NT2/D1 (cell line): ENCODE results near the gene ST6GALNAC1.

Experiments used
- YY1 ChIP-seq: IDR thresholded peaks from 2 replicates; pipeline ENCODE4 v1.6.1; 2011; ENCODE audit not compliant: insufficient read length, insufficient read depth
- ZNF274 ChIP-seq: IDR thresholded peaks from 2 replicates; pipeline ENCODE4 v1.6.1; 2011; ENCODE audit warnings: mild to moderate bottlenecking, low read depth, low read length

DNA sequence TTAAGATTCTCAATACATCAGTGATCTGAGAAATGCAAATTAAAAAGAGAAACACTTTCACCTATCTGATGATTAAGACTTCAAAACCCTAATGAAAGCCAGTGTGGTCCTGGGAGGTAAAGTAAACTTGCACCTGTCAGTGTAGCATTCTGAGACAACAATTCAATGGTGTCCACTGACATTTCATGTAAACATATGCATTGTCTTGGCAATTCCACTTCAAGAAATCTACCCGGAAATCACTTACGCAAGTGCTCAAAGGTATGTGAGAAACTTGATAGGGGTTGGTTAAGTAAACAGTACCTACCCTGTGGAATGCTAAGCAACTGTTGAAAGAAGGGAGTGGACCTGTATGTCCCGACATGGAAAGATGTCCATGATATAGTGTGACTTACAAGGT, 2.1 kb downstream of the ST6GALNAC1 start:
- no peak for TF ChIP-seq YY1
- TF ChIP-seq ZNF274: no peak
